GM18861 (cell line): ENCODE data around the gene RFX2.
"Not testable (repeated sequence)": the region's sequence is repeated elsewhere in the genome, so short reads cannot be mapped to it uniquely, and the experiment has no call there.

Experiments
- ATAC-seq: cut with Tn5 transposase; IDR thresholded peaks from one replicate; pipeline ENCODE4 v1.9.1; 2021; ENCODE audit not compliant: unreplicated experiment

Gene RFX2

GRCh38 chr19:6017576-6017975 is 92.7 kb downstream of the RFX2 start:
- ATAC-seq: no peak

GRCh38 chr19:6015841-6016545 is 94.3 kb downstream of the RFX2 start:
- no peak for ATAC-seq

GRCh38 chr19:6014551-6015135 is 95.7 kb downstream of the RFX2 start:
- no peak for ATAC-seq

GRCh38 chr19:6012426-6013170 is 97.7 kb downstream of the RFX2 start:
- ATAC-seq: no peak

- no peak for ATAC-seq
These were observed 98.5 kb downstream of the RFX2 start for GRCh38 chr19:6011794-6012193.

- ATAC-seq: no peak
These were observed 99.1 kb downstream of the RFX2 start for GRCh38 chr19:6011206-6011605.

- ATAC-seq: no peak
These were observed 100.2 kb downstream of the RFX2 start for GRCh38 chr19:6010107-6010506.

- no peak for ATAC-seq
These were observed 102.4 kb downstream of the RFX2 start for GRCh38 chr19:6007866-6008265.

- ATAC-seq: no peak
These were observed 103.4 kb downstream of the RFX2 start for GRCh38 chr19:6006896-6007295.

GRCh38 chr19:6006070-6006446 is 104.2 kb downstream of the RFX2 start:
- ATAC-seq: not testable (repeated sequence)

GRCh38 chr19:6005321-6006069 is 104.8 kb downstream of the RFX2 start:
- ATAC-seq: no peak

GRCh38 chr19:6003976-6004375 is 106.3 kb downstream of the RFX2 start:
- no peak for ATAC-seq

GRCh38 chr19:6002591-6002990 is 107.7 kb downstream of the RFX2 start:
- ATAC-seq: no peak

GRCh38 chr19:6000228-6000847 is 110.0 kb downstream of the RFX2 start:
- no peak for ATAC-seq

- no peak for ATAC-seq
These were observed 110.6 kb downstream of the RFX2 start for GRCh38 chr19:5999693-6000092.

- ATAC-seq: no peak
These were observed 112.9 kb downstream of the RFX2 start for GRCh38 chr19:5997371-5997770.

- no peak for ATAC-seq
These were observed 113.5 kb downstream of the RFX2 start for GRCh38 chr19:5996623-5997320.

GRCh38 chr19:5996102-5996501 is 114.2 kb downstream of the RFX2 start:
- no peak for ATAC-seq

- no peak for ATAC-seq
These were observed 114.7 kb downstream of the RFX2 start for GRCh38 chr19:5995606-5996005.

GRCh38 chr19:5994405-5995165 is 115.7 kb downstream of the RFX2 start:
- ATAC-seq: no peak
